Erythroblast (primary cell): ENCODE data around the gene BMP8A.
"Not testable (repeated sequence)": the region's sequence is repeated elsewhere in the genome, so short reads cannot be mapped to it uniquely, and the experiment has no call there.

Experiments
- DNase-seq, 2 experiments: peaks; one replicate each; lab custom pipeline; 2025; lab: John Stamatoyannopoulos, UW
- GATA1 ChIP-seq: IDR thresholded peaks from 2 replicates; pipeline ENCODE4 v1.6.1; 2011; ENCODE audit warnings: low read depth, mild to moderate bottlenecking, control low read depth, low read length, moderate library complexity
- POLR2A ChIP-seq: IDR thresholded peaks from 2 replicates; pipeline ENCODE4 v1.6.1; 2011; ENCODE audit warnings: mild to moderate bottlenecking, low read length

Gene BMP8A

DNA sequence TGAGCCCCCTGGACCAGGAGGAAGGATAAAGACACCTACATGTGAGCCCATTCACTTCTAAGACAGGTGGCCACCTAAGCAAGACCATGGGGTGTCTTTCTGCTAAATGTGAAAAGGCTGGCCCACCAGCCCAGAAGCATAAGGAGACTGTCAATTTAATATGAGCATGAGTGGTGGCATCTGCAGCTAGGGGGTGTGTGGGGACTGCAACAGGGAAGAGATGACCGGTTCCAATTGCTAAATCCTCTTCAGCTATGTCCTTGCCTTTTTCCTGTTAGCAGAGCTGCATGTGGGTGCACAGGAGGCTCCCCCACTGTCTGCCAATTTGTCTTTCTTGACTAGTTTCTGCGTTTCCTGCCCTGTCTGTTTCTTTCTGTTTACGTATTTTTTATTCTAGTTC is 22.3 kb upstream of the BMP8A start:
- TF ChIP-seq GATA1 (no peak), POLR2A (no peak)
- DNase-seq: no peak

DNA sequence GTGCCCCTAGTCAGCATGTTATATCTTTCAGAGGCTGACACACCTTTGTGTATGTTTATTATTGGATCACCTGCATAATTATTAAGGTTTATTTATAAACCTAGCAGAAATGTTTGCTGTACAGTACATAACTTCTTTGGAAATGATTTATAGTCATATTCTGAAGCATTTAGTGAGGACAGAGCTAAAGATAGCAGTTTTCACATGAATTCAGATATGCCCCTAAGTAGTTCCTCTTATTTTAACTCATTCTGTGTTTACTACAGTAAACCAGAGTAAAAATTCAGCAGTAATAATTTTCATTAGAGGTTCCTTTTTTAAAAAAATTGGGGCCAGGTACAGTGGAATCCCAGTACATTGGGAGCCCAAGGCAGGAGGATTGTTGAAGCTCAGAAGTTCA is 21.4 kb upstream of the BMP8A start:
- no peak for DNase-seq
- no peak for TF ChIP-seq GATA1
- no peak for TF ChIP-seq POLR2A

DNA sequence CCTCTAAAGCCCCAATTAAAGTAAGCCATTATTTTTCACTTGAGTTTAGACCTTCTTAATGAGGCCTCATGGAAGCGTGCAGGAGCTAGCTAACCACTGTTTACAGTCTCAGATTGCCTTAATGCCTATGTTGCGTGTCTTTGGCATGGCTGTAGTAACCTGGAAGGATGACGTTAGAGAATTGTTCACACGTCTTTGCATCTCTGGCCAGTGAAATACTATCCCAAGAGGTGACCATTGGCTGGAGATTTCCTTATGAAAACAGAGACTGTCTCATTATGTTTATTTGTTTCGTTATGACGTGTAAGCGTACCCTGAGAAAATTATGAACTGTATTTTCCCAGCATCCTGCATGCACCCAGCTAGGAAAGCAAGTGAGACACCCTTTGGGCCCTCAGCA is 18.6 kb upstream of the BMP8A start:
- TF ChIP-seq GATA1: no peak
- DNase-seq: no peak

DNA sequence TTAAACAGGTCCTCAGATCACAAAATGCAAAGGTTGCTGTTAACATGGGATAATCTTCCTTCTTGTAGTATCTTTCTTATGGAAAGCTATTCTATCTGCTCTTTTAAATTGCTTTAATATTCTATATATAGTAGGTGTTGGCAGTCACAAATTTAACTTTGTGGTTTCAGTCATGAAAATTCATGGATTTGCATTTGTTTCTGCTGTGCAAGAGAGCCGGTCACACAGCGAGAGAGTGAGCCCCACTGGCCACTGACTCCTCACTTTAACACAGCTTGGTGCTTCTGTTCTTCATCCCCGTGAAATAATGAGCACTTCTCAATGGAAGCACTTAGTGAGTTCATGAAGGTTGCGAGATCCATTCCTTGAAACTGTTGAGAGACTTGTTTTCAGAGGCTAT is 18.1 kb upstream of the BMP8A start:
- DNase-seq: no peak
- TF ChIP-seq POLR2A (no peak), GATA1 (no peak)

DNA sequence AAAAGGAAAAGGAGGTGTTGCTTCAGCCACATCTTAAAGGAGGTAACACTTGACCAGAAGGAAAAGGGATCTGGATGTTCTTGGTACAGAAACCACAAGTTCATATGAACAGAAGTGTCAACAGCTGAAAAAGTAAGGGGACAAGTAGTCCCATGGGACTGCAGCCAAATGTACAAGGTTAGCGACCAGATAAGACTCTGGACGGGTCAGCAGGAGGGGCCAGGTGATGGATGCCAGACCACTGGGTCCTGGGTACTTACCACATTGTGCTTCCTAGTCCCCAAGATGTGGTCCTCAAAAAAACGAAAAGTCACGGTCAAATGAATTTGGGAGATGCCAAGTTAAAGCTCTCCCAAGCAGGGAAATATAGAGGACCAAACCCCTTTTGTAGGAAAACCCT is 16.6 kb upstream of the BMP8A start:
- DNase-seq: no peak
- no peak for TF ChIP-seq GATA1
- TF ChIP-seq POLR2A: no peak

DNA sequence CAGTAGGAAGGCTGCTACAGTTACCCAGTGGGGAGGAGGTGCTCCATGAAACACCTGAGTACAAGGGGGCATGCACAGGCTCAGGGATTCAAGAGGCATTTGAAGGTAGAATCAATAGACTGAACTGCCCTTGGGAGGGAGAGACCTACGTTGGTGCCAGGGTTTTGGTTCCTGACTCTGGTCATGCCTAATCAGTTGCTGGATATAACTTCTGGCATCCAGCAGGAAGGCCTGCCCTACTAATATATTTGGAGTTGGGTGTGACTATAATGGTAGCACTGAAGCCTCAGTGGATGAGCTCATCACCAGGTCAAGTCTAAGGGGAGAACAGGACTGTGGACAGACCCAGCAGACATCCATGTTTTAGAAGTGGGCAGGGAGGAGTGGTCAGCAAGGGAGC is 15.9 kb upstream of the BMP8A start:
- DNase-seq: not testable (repeated sequence)

DNA sequence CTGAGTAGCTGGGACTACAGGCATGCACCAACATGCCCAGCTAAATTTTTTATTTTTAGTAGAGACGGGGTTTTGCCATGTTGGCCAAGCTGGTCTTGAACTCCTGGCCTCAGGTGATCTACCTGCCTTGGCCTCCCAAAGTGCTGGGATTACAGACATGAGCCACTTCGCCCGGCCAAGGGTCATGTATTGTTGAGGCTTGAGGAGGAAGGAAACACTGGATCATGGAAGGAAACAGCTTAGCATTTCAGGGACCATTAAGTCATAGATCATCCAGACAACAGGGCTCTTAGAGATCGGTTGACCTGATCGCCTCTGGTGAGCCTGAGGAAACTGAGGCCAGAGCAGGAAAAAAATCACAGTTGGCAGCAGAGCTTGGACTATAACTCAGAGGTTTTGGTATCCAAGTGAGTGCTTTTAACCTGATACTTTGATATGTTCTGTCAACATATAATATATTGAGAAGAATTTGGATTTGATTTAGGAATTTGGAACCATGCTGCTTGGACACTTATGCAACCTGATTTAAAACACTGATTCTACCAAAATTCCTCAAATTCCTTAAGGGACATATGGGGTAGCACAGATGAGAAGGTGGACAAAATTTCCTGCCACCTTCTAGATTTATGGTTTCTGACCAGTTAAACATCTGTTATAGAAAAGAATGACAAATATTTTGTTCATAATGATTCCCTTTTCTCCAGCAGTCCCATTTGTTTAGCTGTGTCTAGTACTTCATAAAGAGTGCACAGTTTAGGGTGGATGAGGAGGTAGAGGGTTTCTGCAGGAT is 13.1 kb upstream of the BMP8A start:
- DNase-seq: no peak
- TF ChIP-seq GATA1 (no peak), POLR2A (no peak)

DNA sequence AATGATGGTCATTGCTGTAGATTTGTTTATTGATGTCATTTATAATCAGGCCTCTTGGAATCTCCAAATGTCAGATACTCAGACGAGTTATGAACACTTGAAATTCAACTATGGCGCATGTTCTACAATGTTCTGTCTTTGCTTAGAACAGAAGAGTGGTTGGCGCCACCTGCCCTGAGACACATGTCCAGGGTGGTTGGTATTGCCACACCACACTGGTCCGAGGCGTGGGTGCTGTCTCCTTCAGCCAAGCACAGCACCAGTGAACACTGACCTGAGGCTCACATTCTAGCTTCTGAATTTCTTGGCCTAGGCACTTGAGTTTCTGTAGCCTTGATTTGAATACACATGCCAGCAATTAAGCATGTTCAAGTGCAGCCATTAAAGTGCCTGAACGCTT is 10.1 kb upstream of the BMP8A start:
- DNase-seq: no peak
- TF ChIP-seq POLR2A (no peak), GATA1 (no peak)

DNA sequence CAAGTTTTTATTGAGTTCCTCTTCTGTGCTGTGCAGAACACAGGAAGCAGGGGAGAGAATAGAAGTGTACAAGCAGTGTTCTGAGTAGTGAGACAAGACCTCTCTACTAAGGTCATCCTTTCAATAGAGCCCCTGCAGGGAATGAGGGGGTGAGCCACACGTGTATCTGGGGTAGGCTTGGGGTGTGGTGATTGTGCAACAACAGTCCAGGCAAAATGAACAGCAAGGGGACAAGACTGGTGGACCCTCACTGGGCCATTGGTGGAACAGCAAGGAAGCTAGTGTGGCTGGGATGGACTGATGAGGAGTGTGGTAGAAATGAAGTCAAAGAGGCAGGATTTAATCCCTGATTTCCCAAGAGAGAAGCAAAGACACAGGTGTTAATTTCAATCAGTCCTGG is 8.2 kb upstream of the BMP8A start:
- DNase-seq: no peak
- no peak for TF ChIP-seq GATA1
- no peak for TF ChIP-seq POLR2A

DNA sequence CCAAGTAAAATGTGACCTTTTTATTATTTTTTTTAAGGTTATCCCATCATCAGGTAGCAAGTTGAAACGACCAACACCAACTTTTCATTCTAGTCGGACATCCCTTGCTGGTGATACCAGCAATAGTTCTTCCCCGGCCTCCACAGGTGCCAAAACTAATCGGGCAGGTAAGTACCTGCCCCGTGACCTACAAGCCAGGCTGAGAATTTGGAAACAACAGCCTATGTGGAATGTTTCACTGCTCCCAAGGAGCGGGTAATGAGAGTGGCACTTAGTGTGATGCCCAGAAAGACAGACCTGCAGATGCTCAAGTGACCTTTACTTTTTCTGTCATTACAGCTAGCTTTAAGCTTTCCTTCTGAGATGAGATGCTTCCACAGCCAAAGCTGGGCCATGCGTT is 6.9 kb upstream of the BMP8A start:
- TF ChIP-seq POLR2A (no peak), GATA1 (no peak)

DNA sequence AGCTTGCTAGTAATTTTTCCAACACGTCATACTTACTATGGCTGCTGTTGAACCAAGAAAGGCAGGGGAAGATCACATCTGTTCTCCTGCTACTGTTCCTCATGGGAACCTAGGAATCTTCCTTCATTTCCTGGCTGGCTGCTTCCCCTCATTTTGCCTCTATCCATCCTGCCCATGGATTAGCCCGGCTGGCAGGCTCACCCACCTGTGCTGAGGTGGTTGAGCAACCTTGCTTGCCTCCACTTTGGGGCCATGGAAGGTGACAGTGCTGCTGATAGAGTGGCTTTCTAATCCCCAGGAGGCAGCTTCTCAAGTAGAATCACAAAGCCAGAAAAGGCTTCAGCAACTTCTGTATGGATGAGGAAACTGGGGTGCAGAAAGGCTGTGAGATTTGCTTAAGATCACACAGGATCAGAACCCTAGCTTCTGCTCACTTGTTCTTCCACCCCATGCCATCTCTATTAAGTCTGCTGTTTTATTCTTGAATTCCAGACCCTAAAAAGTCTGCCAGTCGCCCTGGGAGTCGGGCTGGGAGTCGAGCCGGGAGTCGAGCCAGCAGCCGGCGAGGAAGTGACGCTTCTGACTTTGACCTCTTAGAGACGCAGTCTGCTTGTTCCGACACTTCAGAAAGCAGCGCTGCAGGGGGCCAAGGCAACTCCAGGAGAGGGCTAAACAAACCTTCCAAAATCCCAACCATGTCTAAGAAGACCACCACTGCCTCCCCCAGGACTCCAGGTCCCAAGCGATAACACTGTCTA is 6.2 kb upstream of the BMP8A start:
- TF ChIP-seq POLR2A (no peak), GATA1 (no peak)
- DNase-seq: no peak

More for the DNA sequence above, 6.9 kb upstream of the BMP8A start:
- no peak for DNase-seq

DNA sequence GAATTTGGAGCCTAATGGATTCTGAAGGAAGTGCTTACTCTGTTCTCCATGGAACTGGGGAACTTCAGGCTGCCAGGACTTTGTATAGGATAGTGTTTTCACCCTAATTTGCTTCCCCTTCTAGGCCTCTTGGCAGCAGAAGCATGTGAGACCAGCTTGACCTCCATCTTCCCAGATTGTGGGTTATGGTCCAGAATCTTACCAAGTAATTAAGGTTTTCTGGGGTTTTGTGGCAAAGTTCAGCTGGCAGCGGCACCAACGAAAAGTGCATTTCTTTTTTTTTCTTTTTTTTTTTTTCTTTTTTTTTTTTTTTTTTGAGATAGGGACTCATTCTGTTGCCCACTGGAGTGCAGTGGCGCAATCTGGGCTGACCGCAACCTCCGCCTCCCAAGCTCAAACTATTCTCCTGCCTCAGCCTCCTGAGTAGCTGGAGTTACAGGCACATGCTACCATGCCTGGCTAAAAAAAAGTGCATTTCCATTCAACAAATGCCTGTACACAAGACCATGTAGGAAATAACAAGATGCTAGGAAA is 3.4 kb upstream of the BMP8A start:
- DNase-seq: no peak
- TF ChIP-seq POLR2A: no peak
- TF ChIP-seq GATA1: no peak

DNA sequence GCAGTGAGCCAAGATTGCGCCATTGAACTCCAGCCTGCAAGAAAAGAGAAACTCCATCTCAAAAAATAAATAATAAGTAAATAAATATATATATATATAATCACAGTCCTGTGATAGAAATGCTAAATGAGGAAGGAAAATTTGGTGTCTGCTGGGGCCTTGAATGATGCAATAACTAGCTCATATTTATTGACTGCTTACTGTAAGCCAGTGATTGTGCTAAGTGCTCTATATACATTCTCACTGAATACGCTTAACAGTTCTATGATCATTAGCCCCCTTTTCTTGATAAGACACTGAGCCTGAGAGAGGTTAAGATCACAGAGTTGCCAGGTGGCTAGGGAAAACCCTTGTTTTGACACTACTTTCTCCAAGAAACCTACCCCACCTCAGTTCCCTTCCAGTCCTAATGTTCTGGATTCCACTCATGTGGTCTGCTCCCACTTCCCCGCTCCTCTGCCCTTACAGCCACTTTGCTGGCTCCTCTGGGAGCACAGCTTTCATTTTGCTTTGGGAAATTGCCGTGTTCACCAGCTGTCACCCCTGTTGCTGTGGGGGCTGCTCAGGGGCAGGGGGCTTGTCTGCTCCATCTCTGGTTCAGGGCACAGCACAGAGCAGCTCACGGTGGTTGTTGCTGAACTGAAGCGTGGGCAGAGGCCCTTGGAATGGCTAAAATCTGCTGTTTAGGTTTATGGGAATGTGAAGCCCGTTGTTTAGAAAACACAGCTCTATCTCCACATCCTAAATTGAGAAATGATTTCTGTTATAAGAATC is 2.5 kb upstream of the BMP8A start:
- no peak for DNase-seq
- TF ChIP-seq POLR2A (no peak), GATA1 (no peak)

DNA sequence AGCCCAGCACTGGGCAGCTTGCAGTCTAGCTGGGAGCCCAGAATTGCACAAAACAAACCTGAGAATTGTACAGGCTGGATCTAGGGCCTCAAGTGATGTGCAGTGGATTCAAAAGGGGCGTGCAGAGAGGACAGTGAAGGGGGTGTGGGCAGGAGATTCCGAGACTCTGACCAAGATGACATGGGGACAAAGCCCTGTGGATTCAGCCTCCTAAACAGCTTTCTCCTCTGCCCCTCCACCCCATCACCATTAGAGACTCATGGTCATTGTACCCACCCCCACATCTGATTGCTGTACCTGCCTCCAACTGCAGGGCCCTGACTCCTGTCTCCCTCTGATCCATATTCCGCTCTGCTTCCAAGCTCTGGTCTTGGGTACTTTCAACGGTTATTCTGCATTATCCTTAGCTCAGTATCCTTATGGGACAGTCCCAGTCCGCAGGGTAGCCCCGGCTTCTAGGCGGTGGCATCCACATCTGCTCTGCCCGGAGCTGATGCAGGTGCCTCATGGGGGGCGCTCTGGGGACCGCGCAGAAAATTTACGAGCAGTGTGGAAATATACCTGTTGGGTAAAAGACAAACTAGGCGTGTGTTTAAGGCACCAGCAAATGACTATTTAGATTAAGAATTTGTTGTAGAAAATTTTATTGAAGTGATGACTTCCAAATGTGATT is 1.7 kb upstream of the BMP8A start:
- no peak for DNase-seq
- TF ChIP-seq GATA1 (no peak), POLR2A (no peak)
